ENCODE results near the gene MEGF11.

DNA sequence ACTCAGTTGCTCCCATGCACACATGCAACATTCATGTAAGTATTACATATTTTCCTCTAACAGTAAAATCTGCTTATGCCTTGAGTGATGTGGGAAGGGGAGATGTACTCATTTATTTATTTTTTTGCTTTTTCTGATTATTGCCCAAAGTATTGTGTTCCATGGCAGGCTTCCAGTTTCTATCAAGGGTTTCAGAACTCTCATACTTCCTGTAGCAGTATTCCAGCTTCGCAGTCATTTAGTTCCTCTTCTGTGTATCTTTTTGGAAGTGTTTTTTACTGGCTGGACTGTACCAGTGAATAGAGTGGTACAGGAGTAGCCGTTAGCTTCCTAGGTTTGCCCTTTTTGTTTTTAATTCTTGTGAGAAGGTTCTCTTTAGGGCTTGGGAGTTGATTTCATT lies 357.3 kb downstream of the MEGF11 start:
- TF ChIP-seq CTCF (IDR thresholded peaks at IDR 0.05) = no peak
- no peak for TF ChIP-seq POLR2A (IDR thresholded peaks at IDR 0.05)
- TF ChIP-seq EP300 (IDR thresholded peaks at IDR 0.05) = no peak
